HEK293T (cell line): ENCODE data around the gene CXCL17.

Source experiments
- ARNT ChIP-seq: fragments of 450-650 bp; IDR thresholded peaks from 2 replicates; pipeline ENCODE4 v1.6.1; 2017; ENCODE audit warnings: mild to moderate bottlenecking
- BHLHE40 ChIP-seq: fragments of 450-650 bp; IDR thresholded peaks from 2 replicates; pipeline ENCODE4 v1.6.1; 2016; ENCODE audit warnings: mild to moderate bottlenecking, moderate library complexity, borderline replicate concordance
- CTBP1 ChIP-seq: fragments of 450-650 bp; IDR thresholded peaks from 2 replicates; pipeline ENCODE4 v1.6.1; 2016; ENCODE audit warnings: borderline replicate concordance
- FOXK2 ChIP-seq: fragments of 450-650 bp; IDR thresholded peaks from 2 replicates; pipeline ENCODE4 v1.6.1; 2016; ENCODE audit warnings: mild to moderate bottlenecking
- FOXM1 ChIP-seq: fragments of 450-650 bp; IDR thresholded peaks from 2 replicates; pipeline ENCODE4 v1.6.1; 2017; ENCODE audit warnings: mild to moderate bottlenecking, borderline replicate concordance
- NFRKB ChIP-seq: fragments of 450-650 bp; IDR thresholded peaks from 2 replicates; pipeline ENCODE4 v1.6.1; 2016; ENCODE audit warnings: mild to moderate bottlenecking, moderate library complexity
- SP1 ChIP-seq: fragments of 450-650 bp; IDR thresholded peaks from 2 replicates; pipeline ENCODE4 v1.6.1; 2017
- SUZ12 ChIP-seq: fragments of 450-650 bp; IDR thresholded peaks from 2 replicates; pipeline ENCODE4 v1.6.1; 2016; ENCODE audit warnings: mild to moderate bottlenecking
- TARDBP ChIP-seq: fragments of 450-650 bp; IDR thresholded peaks from 2 replicates; pipeline ENCODE4 v1.6.1; 2016
- ZNF384 ChIP-seq: fragments of 450-650 bp; IDR thresholded peaks from 2 replicates; pipeline ENCODE4 v1.6.1; 2016

- TF ChIP-seq SP1 (no peak), NFRKB (no peak), CTBP1 (no peak), SUZ12 (no peak), FOXM1 (no peak), BHLHE40 (no peak), ZNF384 (no peak), FOXK2 (no peak), ARNT (no peak), TARDBP (no peak)
Measured at GRCh38 chr19:42403586-42403985, 39.2 kb downstream of the CXCL17 start.
